IPS DF 4.7 (cell line): ENCODE measurements around the gene ATAD1.
"Not testable (repeated sequence)": the region's sequence is repeated elsewhere in the genome, so short reads cannot be mapped to it uniquely, and the experiment has no call there.

Experiments used
- DNase-seq: peaks from one replicate; pipeline ENCODE4 v3.0.0-alpha.2; 2013; ENCODE audit warnings: low spot score; ENCODE audit errors: extremely low read depth

The ATAD1 gene

GRCh38 chr10:87757685-87758084 is 60.3 kb downstream of the ATAD1 start:
- DNase-seq: no peak

- no peak for DNase-seq
These were observed 63.8 kb downstream of the ATAD1 start for GRCh38 chr10:87753995-87754866.

DNA sequence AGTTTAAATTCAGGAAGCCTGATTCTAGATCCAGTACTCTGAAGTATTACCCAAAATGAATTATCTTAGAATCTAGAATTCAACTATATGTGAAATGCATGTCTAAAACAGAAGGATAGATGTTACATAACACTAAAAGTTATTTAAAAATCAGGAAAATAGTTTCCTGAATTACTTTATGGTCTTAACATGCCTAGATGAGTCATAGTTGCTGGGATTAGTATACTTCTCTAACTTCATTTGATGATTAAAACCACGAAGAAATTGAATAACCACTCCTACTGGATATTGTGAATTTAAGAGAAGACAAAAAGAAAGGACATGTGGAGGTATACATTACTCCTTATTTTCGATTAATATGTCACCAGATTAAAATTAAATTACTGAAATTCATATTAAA is 65.5 kb downstream of the ATAD1 start:
- DNase-seq: no peak

GRCh38 chr10:87751274-87751673 is 66.8 kb downstream of the ATAD1 start:
- DNase-seq: no peak

DNA sequence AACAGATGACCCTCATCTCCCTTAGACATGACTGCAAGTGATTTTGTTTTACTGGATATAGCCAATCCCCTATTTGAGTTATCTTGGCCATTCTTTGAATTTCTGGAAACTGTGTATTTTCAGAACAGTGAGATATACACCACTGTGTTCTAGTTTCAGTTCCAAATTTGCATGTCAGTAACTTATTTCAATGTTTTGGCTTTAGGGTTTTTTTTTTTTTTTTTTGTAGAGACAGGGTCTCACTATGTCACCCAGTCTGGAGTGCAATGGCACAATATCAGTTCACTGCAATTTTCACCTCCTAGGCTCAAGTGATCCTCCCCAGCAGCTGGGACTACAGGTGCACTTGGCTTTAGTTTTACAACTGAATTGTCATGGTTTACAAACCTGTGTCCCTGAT is 67.2 kb downstream of the ATAD1 start:
- no peak for DNase-seq

GRCh38 chr10:87750001-87750671 is 67.9 kb downstream of the ATAD1 start:
- no peak for DNase-seq

- DNase-seq: not testable (repeated sequence)
These were observed 69.8 kb downstream of the ATAD1 start for GRCh38 chr10:87748244-87748643.

GRCh38 chr10:87746911-87747310 is 71.1 kb downstream of the ATAD1 start:
- no peak for DNase-seq

GRCh38 chr10:87744606-87745005 is 73.4 kb downstream of the ATAD1 start:
- DNase-seq: no peak

GRCh38 chr10:87742992-87743610 is 74.9 kb downstream of the ATAD1 start:
- DNase-seq: not testable (repeated sequence)

- no peak for DNase-seq
These were observed 77.8 kb downstream of the ATAD1 start for GRCh38 chr10:87740254-87740655.

DNA sequence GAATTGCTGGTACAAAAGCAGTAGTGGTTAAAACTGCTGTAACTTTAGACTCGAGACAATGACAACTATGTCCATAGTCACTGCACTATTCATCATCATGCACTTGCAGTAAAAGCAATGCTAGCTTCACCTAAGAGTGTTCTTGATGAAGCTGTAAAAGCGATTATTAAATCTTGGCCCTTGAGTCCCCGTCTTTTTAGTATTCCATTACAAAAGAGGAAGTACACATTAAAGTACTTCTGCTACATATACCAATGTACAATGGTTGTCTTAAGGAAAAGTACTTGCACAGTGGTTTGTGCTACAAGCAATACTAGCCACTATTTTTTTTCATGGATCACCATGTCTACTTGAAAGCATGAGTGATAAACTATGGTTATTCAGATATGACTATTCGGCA is 78.3 kb downstream of the ATAD1 start:
- no peak for DNase-seq

- not testable (repeated sequence) for DNase-seq
These were observed 79.8 kb downstream of the ATAD1 start for GRCh38 chr10:87738253-87738652.

GRCh38 chr10:87734987-87735827 is 82.8 kb downstream of the ATAD1 start:
- peak; percentile 51 for DNase-seq

GRCh38 chr10:87733081-87733480 is 84.9 kb downstream of the ATAD1 start:
- DNase-seq: no peak

GRCh38 chr10:87729940-87730339 is 88.1 kb downstream of the ATAD1 start:
- no peak for DNase-seq

DNA sequence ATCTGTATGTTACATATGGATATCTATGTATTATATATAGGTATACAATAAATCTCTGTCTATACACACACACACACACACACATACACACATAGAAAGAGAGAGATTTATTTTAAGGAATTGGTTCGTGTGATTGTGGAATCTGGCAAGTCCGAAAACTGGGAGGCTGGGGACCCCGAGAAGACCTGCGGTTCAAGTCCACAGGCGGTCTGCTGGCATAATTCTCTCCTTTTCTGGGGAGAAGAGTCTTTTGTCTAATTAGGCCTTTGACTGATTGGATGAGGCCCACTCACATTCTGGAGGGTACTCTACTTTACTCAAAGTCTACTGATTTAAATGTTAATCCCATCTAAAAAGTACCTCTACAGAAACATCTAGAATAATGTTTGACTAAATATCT is 93.2 kb downstream of the ATAD1 start:
- DNase-seq: no peak

DNA sequence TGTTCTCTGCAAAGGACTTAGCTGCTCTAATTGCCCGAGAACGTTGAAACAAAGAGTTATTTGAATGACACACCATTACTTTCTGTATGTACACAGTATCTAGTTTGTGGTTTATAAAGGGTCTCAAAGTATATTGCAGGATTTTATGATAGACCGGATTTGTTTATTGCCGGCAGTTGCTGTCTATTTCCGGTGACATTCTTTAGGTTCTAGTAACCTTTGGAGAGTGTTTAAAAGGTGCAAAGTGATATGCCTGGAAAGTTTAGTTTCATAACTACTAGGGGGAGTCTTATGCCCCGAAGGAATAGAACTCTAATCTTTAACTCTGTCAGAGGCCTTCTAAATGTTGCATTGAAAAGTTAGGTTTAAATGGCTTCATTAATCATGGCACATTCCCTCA is 94.5 kb downstream of the ATAD1 start:
- DNase-seq: no peak

DNA sequence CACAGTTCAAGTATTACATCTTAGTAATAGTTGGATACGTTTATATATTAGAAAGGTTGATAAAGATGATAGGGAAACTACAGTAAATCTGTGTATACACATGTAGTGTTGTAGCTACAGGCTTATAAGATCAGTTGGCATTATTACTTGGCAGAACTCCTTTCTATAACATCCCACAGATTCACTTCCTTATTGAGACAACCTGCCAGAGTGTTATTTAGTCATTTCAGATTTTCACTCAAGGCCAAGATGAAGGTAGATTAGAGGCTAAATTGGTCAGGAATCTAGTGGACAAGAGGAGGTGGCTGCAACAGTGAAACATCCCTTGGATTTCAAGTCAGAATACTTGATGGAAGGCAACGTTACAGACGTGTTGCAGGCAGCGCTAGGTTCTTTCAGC is 95.3 kb downstream of the ATAD1 start:
- no peak for DNase-seq

GRCh38 chr10:87721781-87722180 is 96.2 kb downstream of the ATAD1 start:
- no peak for DNase-seq

DNA sequence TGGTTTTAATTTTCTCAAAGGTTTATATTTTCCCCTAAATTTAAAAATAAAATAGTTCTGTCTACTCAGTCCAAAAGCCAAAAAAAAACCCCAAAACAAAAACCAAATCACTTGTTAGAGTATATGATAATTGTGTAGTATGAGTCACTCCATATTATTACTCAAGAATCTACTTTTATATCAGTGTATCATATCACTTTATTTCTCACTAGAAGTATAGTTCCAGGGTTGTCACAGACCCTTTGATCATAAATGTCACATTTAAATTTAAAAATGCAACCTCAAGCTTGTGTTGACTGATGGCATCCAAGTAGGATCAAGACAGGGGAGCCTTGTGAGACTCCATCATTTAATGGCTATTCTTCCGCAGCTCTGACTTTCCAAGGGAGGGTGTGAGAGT is 97.4 kb downstream of the ATAD1 start:
- DNase-seq: no peak

DNA sequence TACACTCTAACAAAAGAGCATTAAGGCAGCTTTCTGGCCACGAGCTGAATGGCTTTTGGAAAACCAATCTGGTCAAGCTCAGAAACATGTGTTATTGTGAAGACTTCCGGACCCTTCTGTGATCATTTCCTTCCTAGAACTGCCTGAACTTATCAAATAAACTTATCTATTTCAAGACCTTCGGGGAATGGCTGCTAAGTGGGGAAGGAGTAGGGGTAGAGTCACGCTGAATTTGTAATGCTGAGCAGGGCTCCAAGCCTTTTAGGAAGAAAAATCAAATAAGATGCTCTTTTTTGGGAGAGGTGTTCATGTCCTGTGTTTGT is 101.7 kb downstream of the ATAD1 start:
- no peak for DNase-seq
